Measurements from ENCODE around the gene MTFP1.

DNA sequence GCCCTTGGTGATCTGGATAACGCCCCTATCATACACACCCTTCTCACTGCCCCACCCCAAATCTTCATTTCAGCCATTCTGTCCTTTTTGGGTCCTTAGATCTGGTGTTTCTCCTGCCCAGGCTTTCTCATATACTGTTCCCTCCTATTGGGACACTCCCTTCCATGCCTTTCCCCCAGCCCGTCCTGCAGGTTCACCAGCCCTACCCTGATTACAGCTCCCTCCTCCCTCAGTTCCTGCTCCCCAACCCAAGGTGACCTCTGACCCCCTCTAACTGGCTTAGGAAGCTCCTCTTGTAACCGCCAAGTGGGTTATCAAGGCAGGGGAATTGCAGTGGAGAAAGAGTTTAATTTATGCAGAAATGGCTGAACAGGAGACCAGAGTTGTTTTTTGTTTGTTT is 13.0 kb downstream of the MTFP1 start:
- no peak for TF ChIP-seq CTCF (IDR thresholded peaks at IDR 0.05; ENCODE audit: borderline replicate concordance, extremely low read depth, low read length, poor library complexity, severe bottlenecking)
- TF ChIP-seq EZH2 (IDR thresholded peaks at IDR 0.05; ENCODE audit: borderline replicate concordance, low read depth, low read length, severe bottlenecking): no peak

All from DND-41 (cell line).